DOHH2 (cell line): Measurements from ENCODE around the gene RNF145.
A peak's percentile ranks its signal among the peaks of the same experiment; 100 is the strongest.

Experiments
- H3F3A ChIP-seq: fragments of 200-600 bp; sonication (generic), shearing (Covaris generic); 2 replicates; pipeline ENCODE4 v1.6.0; 2016; ENCODE audit warnings: antibody characterized with exemption, mild to moderate bottlenecking; ENCODE audit not compliant: control insufficient read depth, insufficient read depth
- H3K27ac ChIP-seq: fragments of 200-600 bp; sonication (generic); 2 replicates; pipeline ENCODE4 v1.5.1; 2014; ENCODE audit warnings: low read depth, mild to moderate bottlenecking, low read length, moderate library complexity
- H3K27me3 ChIP-seq: fragments of 200-600 bp; sonication (generic); 2 replicates; pipeline ENCODE4 v1.6.1; 2014; ENCODE audit warnings: mild to moderate bottlenecking, low read length, mixed read lengths; ENCODE audit not compliant: control insufficient read depth
- H3K36me3 ChIP-seq: fragments of 200-600 bp; sonication (generic); 2 replicates; pipeline ENCODE4 v1.6.1; 2014; ENCODE audit warnings: mild to moderate bottlenecking, low read length, moderate library complexity, mixed read lengths; ENCODE audit not compliant: control insufficient read depth
- H3K4me1 ChIP-seq: fragments of 200-600 bp; sonication (generic); 2 replicates; pipeline ENCODE4 v1.6.1; 2014; ENCODE audit warnings: mild to moderate bottlenecking, low read length, mixed read lengths; ENCODE audit not compliant: control insufficient read depth
- H3K4me2 ChIP-seq: fragments of 200-600 bp; sonication (generic); 2 replicates; pipeline ENCODE4 v1.6.0; 2014; ENCODE audit warnings: mild to moderate bottlenecking, low read length, moderate library complexity
- H3K4me3 ChIP-seq: fragments of 200-600 bp; sonication (generic); 2 replicates; pipeline ENCODE4 v1.5.1; 2014; ENCODE audit warnings: mild to moderate bottlenecking, low read length, mixed read lengths
- H3K79me2 ChIP-seq: fragments of 200-600 bp; sonication (generic); 2 replicates; pipeline ENCODE4 v1.6.1; 2014; ENCODE audit warnings: mild to moderate bottlenecking, low read length, mixed read lengths; ENCODE audit not compliant: control insufficient read depth
- H3K9me2 ChIP-seq: fragments of 200-600 bp; sonication (generic); replicated peaks from 2 replicates; pipeline ENCODE4 v1.6.1; 2014; ENCODE audit warnings: mild to moderate bottlenecking, low read length, mixed read lengths; ENCODE audit not compliant: control insufficient read depth
- H3K9me3 ChIP-seq: fragments of 200-600 bp; sonication (generic); 2 replicates; pipeline ENCODE4 v1.6.1; 2014; ENCODE audit warnings: antibody characterized with exemption, low read length, mixed read lengths; ENCODE audit not compliant: control insufficient read depth, insufficient read depth
- H4K20me1 ChIP-seq: fragments of 200-600 bp; sonication (generic); 2 replicates; pipeline ENCODE4 v1.6.0; 2014; ENCODE audit warnings: low read depth, mild to moderate bottlenecking, antibody characterized with exemption, low read length, moderate library complexity; ENCODE audit not compliant: control insufficient read depth, insufficient read depth
- CTCF ChIP-seq: fragments of 200-600 bp; sonication (generic); IDR thresholded peaks from one replicate; pipeline ENCODE4 v1.5.1; 2014; ENCODE audit warnings: antibody characterized with exemption, mild to moderate bottlenecking, low read depth, low read length; ENCODE audit not compliant: poor library complexity, severe bottlenecking
- EZH2phosphoT487 ChIP-seq: fragments of 200-600 bp; sonication (generic); IDR thresholded peaks from 2 replicates; pipeline ENCODE4 v1.6.1; 2017; ENCODE audit warnings: borderline replicate concordance, mild to moderate bottlenecking, antibody characterized with exemption, low read length, moderate library complexity, mixed read lengths

Gene RNF145

GRCh38 chr5:159157552-159157951, 51.8 kb downstream of the RNF145 start:
- Histone ChIP-seq H3K79me2 (no peaks in the 10 kb centered on the region), H3K4me3 (no peak overlapping the region), H3F3A (peaks cover 11% of the 10 kb centered on the region; the same call in 1 of the 2 replicates), H3K27ac (no peak overlapping the region), H4K20me1 (no peaks in the 10 kb centered on the region), H3K4me1 (peaks cover 17% of the 10 kb centered on the region), H3K9me2 (no peaks in the 10 kb centered on the region), H3K9me3 (no peaks in the 10 kb centered on the region), H3K36me3 (peaks cover 69% of the 10 kb centered on the region), H3K4me2 (no peak overlapping the region), H3K27me3 (no peaks in the 10 kb centered on the region)
- TF ChIP-seq CTCF: no peak
- TF ChIP-seq EZH2phosphoT487: no peak

- Histone ChIP-seq H3K4me3 (no peak overlapping the region), H3K27me3 (no peaks in the 10 kb centered on the region), H3K9me3 (no peaks in the 10 kb centered on the region), H3K79me2 (no peaks in the 10 kb centered on the region), H3K36me3 (peaks cover 64% of the 10 kb centered on the region), H3K27ac (no peak overlapping the region), H3K4me1 (peaks cover 17% of the 10 kb centered on the region), H3K4me2 (peak overlapping the region; percentile 8; the same call in 1 of the 2 replicates), H4K20me1 (no peaks in the 10 kb centered on the region), H3F3A (peaks cover 11% of the 10 kb centered on the region; the same call in 1 of the 2 replicates), H3K9me2 (no peaks in the 10 kb centered on the region)
- TF ChIP-seq CTCF: peak; percentile 92
- TF ChIP-seq EZH2phosphoT487: no peak
These were observed 52.7 kb downstream of the RNF145 start for GRCh38 chr5:159156426-159157238.

GRCh38 chr5:159155960-159156359, 53.4 kb downstream of the RNF145 start:
- no peak for TF ChIP-seq EZH2phosphoT487
- TF ChIP-seq CTCF: no peak
- Histone ChIP-seq H3K4me3 (no peak overlapping the region), H4K20me1 (no peaks in the 10 kb centered on the region), H3K4me1 (peaks cover 17% of the 10 kb centered on the region), H3K9me2 (no peaks in the 10 kb centered on the region), H3K36me3 (peaks cover 57% of the 10 kb centered on the region), H3K27ac (no peak overlapping the region), H3K79me2 (no peaks in the 10 kb centered on the region), H3K27me3 (no peaks in the 10 kb centered on the region), H3F3A (peaks cover 11% of the 10 kb centered on the region; the same call in 1 of the 2 replicates), H3K4me2 (peak overlapping the region; percentile 8; the same call in 1 of the 2 replicates), H3K9me3 (no peaks in the 10 kb centered on the region)
